CD8-positive, alpha-beta memory T cell (primary cell): Measurements from ENCODE around the gene FBXL2. TPM values are rescaled to one million over a fixed set of nuclear protein-coding genes. Genes with fewer than 3 reads are reported as not detected.
"Not testable (repeated sequence)": the region's sequence is repeated elsewhere in the genome, so short reads cannot be mapped to it uniquely, and the experiment has no call there.

Experiments
- CTCF ChIA-PET: fragments of 350-600 bp; sonication (Branson Sonifier 250); formaldehyde crosslinking; loops from one replicate; lab custom pipeline; 2021; ENCODE audit warnings: antibody characterized with exemption; lab: Charles Lee
- POLR2A ChIA-PET: fragments of 350-600 bp; sonication (Branson Sonifier 250); formaldehyde crosslinking; loops from one replicate; lab custom pipeline; 2021; ENCODE audit warnings: antibody characterized with exemption; lab: Charles Lee
- DNase-seq, 5 donors: peaks; one replicate each; pipeline versions ENCODE4 v3.0.0 to v3.0.0-alpha.2; 2020 to 2022; ENCODE audit warnings: mixed read lengths in 1 of 5
- H3K27ac ChIP-seq: one replicate; pipeline ENCODE4 v1.7.0; 2013; ENCODE audit warnings: low read depth, mild to moderate bottlenecking, low read length, moderate library complexity
- H3K27me3 ChIP-seq: 2 replicates; pipeline ENCODE4 v1.7.0; 2013; ENCODE audit warnings: low read length, mild to moderate bottlenecking; ENCODE audit not compliant: insufficient read depth, poor library complexity, severe bottlenecking
- H3K36me3 ChIP-seq: 2 replicates; pipeline ENCODE4 v1.7.0; 2013; ENCODE audit warnings: mild to moderate bottlenecking, low read length, moderate library complexity; ENCODE audit not compliant: insufficient read depth
- H3K4me1 ChIP-seq: 2 replicates; pipeline ENCODE4 v1.7.0; 2013; ENCODE audit warnings: mild to moderate bottlenecking, low read length, moderate library complexity; ENCODE audit not compliant: insufficient read depth
- H3K4me3 ChIP-seq: 2 replicates; pipeline ENCODE4 v1.7.0; 2013; ENCODE audit warnings: mild to moderate bottlenecking, low read length
- H3K9me3 ChIP-seq: 2 replicates; pipeline ENCODE4 v1.7.0; 2013; ENCODE audit warnings: mild to moderate bottlenecking, low read length
- H3K27ac Mint-ChIP-seq, 8 donors: one replicate each; pipeline ENCODE4 v1.8.0; 2020 to 2021; ENCODE audit warnings: mixed read lengths in 8 of 8, mild to moderate bottlenecking in 6 of 8, inconsistent platforms in 3 of 8, moderate library complexity in 3 of 8
- H3K27me3 Mint-ChIP-seq, 2 donors: one replicate each; pipeline ENCODE4 v1.8.0; 2020 to 2021; ENCODE audit warnings: mixed read lengths in 2 of 2, mild to moderate bottlenecking in 1 of 2, moderate library complexity in 1 of 2
- H3K36me3 Mint-ChIP-seq, 3 donors: one replicate each; pipeline ENCODE4 v1.8.0; 2020 to 2021; ENCODE audit warnings: mixed read lengths in 3 of 3, inconsistent platforms in 1 of 3, mild to moderate bottlenecking in 1 of 3
- H3K4me1 Mint-ChIP-seq, 3 donors: one replicate each; pipeline ENCODE4 v1.8.0; 2020 to 2021; ENCODE audit warnings: mixed read lengths in 3 of 3, inconsistent platforms in 1 of 3, mild to moderate bottlenecking in 1 of 3
- H3K4me3 Mint-ChIP-seq, 7 donors: one replicate each; pipeline ENCODE4 v1.8.0; 2020 to 2021; ENCODE audit warnings: mixed read lengths in 7 of 7, mild to moderate bottlenecking in 6 of 7, moderate library complexity in 4 of 7, inconsistent platforms in 2 of 7
- H3K9me3 Mint-ChIP-seq, 5 donors: one replicate each; pipeline ENCODE4 v1.8.0; 2020 to 2022; ENCODE audit warnings: mixed read lengths in 5 of 5, mild to moderate bottlenecking in 3 of 5, moderate library complexity in 2 of 5, inconsistent platforms in 1 of 5
- polyA plus RNA-seq: library from polyadenylated mRNA; unstranded; fragments of 300-500 nt; fragmentation: Illumina TruSeq; gene quantifications from one replicate; pipeline ENCODE4 v1.2.3, GENCODE V29; 2021
- total RNA-seq, 2 experiments: library from RNA; stranded (reverse); gene quantifications; one replicate each; pipeline ENCODE4 v1.2.3, GENCODE V29; 2021

FBXL2 gene
- total and polyA plus RNA-seq, 3 experiments from 2014 or later = not detected

GRCh38 chr3:33402936-33403335 is 125.7 kb downstream of the FBXL2 start:
- no peak overlapping the region for H3K4me3 ChIP-seq
- H3K36me3 ChIP-seq = peaks cover 52% of the 10 kb centered on the region
- no peaks in the 10 kb centered on the region for H3K4me1 ChIP-seq
- Mint-ChIP-seq H3K36me3 (peaks cover 16 to 90% (median 33%) of the 10 kb centered on the region in 3 donors), H3K27me3 (no peaks in the 10 kb centered on the region), H3K4me3 (no peak overlapping the region), H3K9me3 (no peaks in the 10 kb centered on the region), H3K27ac (peak overlapping the region in 3 of 8 donors; percentile 62 to 90 (median 76)), H3K4me1 (no peaks in the 10 kb centered on the region)
- H3K27ac ChIP-seq = no peak overlapping the region
- no peak for DNase-seq
- H3K27me3 ChIP-seq = no peaks in the 10 kb centered on the region
- no peaks in the 10 kb centered on the region for H3K9me3 ChIP-seq
- ChIA-PET POLR2A (no interaction called here), CTCF (no interaction called here)

GRCh38 chr3:33403756-33404155 is 126.5 kb downstream of the FBXL2 start:
- Mint-ChIP-seq H3K4me3 (no peak overlapping the region), H3K27me3 (no peaks in the 10 kb centered on the region), H3K27ac (no peak overlapping the region), H3K4me1 (no peaks in the 10 kb centered on the region), H3K36me3 (peaks cover 16 to 90% (median 34%) of the 10 kb centered on the region in 3 donors), H3K9me3 (no peaks in the 10 kb centered on the region)
- no peak for DNase-seq
- Histone ChIP-seq H3K36me3 (peaks cover 49% of the 10 kb centered on the region), H3K4me1 (no peaks in the 10 kb centered on the region), H3K4me3 (no peak overlapping the region), H3K9me3 (no peaks in the 10 kb centered on the region), H3K27ac (no peak overlapping the region), H3K27me3 (no peaks in the 10 kb centered on the region)
- ChIA-PET CTCF (no interaction called here), POLR2A (no interaction called here)

- peaks cover 20 to 88% (median 30%) of the 10 kb centered on the region in 3 donors for H3K36me3 Mint-ChIP-seq
- H3K4me1 Mint-ChIP-seq = peaks cover 2 to 20% (median 16%) of the 10 kb centered on the region in 3 donors
- H3K36me3 ChIP-seq = peaks cover 21% of the 10 kb centered on the region
- DNase-seq, H3K27me3 Mint-ChIP-seq, POLR2A ChIA-PET, CTCF ChIA-PET, H3K27ac Mint-ChIP-seq, H3K4me1 ChIP-seq, H3K4me3 Mint-ChIP-seq, H3K9me3 ChIP-seq, H3K27ac ChIP-seq, H3K4me3 ChIP-seq, H3K9me3 Mint-ChIP-seq, H3K27me3 ChIP-seq: not testable (repeated sequence)
Measured at GRCh38 chr3:33410816-33411215, 133.6 kb downstream of the FBXL2 start.

- CTCF ChIA-PET = no interaction called here
- no peak overlapping the region for H3K4me3 Mint-ChIP-seq
Measured at GRCh38 chr3:33417066-33417673, 139.9 kb downstream of the FBXL2 start.

GRCh38 chr3:33419948-33420347 is 142.7 kb downstream of the FBXL2 start:
- H3K4me1 ChIP-seq = no peaks in the 10 kb centered on the region
- H3K27ac ChIP-seq = no peak overlapping the region
- ChIA-PET CTCF (no interaction called here), POLR2A (no interaction called here)
- H3K4me3 Mint-ChIP-seq = no peak overlapping the region
- peaks cover 16 to 46% (median 23%) of the 10 kb centered on the region in 3 donors for H3K4me1 Mint-ChIP-seq
- H3K27me3 ChIP-seq = no peaks in the 10 kb centered on the region
- H3K9me3 ChIP-seq = no peaks in the 10 kb centered on the region
- peaks cover 12% of the 10 kb centered on the region for H3K36me3 ChIP-seq
- DNase-seq = no peak
- peaks cover 8 to 77% (median 11%) of the 10 kb centered on the region in 3 donors for H3K36me3 Mint-ChIP-seq
- H3K4me3 ChIP-seq = no peak overlapping the region
- peak overlapping the region in 3 of 8 donors; percentile 27 to 79 (median 37) for H3K27ac Mint-ChIP-seq
- no peaks in the 10 kb centered on the region for H3K27me3 Mint-ChIP-seq
- H3K9me3 Mint-ChIP-seq = no peaks in the 10 kb centered on the region

More at GRCh38 chr3:33417066-33417673, 139.9 kb downstream of the FBXL2 start:
- H3K4me1 ChIP-seq = no peaks in the 10 kb centered on the region
- no peaks in the 10 kb centered on the region for H3K27me3 ChIP-seq
- H3K4me3 ChIP-seq = no peak overlapping the region
- peaks cover 15 to 46% (median 34%) of the 10 kb centered on the region in 3 donors for H3K4me1 Mint-ChIP-seq
- no peak for DNase-seq
- H3K9me3 Mint-ChIP-seq = no peaks in the 10 kb centered on the region
- H3K36me3 ChIP-seq = no peaks in the 10 kb centered on the region
- POLR2A ChIA-PET = no interaction called here
- H3K9me3 ChIP-seq = no peaks in the 10 kb centered on the region
- no peaks in the 10 kb centered on the region for H3K27me3 Mint-ChIP-seq
- no peak overlapping the region for H3K27ac ChIP-seq
- H3K36me3 Mint-ChIP-seq = peaks cover 17 to 77% (median 19%) of the 10 kb centered on the region in 3 donors
- H3K27ac Mint-ChIP-seq = peak overlapping the region in 4 of 8 donors; percentile 13 to 39 (median 32)

GRCh38 chr3:33420966-33421365 is 143.7 kb downstream of the FBXL2 start:
- ChIA-PET CTCF (interaction anchor here (2.2 kb wide), 1 partner anchor 48 kb away, joined by 5 read pairs; no protein-coding TSS in a partner anchor), POLR2A (no interaction called here)
- no peak for DNase-seq
- H3K27me3 ChIP-seq = no peaks in the 10 kb centered on the region
- H3K4me1 ChIP-seq = no peaks in the 10 kb centered on the region
- no peaks in the 10 kb centered on the region for H3K9me3 ChIP-seq
- H3K27me3 Mint-ChIP-seq = no peaks in the 10 kb centered on the region
- H3K36me3 Mint-ChIP-seq = peaks cover 8 to 74% (median 13%) of the 10 kb centered on the region in 3 donors
- no peaks in the 10 kb centered on the region for H3K9me3 Mint-ChIP-seq
- H3K36me3 ChIP-seq = peaks cover 15% of the 10 kb centered on the region
- no peak overlapping the region for H3K4me3 ChIP-seq
- H3K27ac Mint-ChIP-seq = peak overlapping the region in 1 of 8 donors; percentile 46
- H3K4me3 Mint-ChIP-seq = no peak overlapping the region
- H3K27ac ChIP-seq = no peak overlapping the region
- H3K4me1 Mint-ChIP-seq = peaks cover 17 to 45% (median 29%) of the 10 kb centered on the region in 3 donors

- H3K27ac ChIP-seq = no peak overlapping the region
- peak overlapping the region in 3 of 8 donors; percentile 25 to 63 (median 62) for H3K27ac Mint-ChIP-seq
- peaks cover 34 to 63% (median 50%) of the 10 kb centered on the region in 3 donors for H3K4me1 Mint-ChIP-seq
- H3K36me3 Mint-ChIP-seq = peaks cover 4 to 53% (median 8%) of the 10 kb centered on the region in 3 donors
- H3K9me3 ChIP-seq = no peaks in the 10 kb centered on the region
- POLR2A ChIA-PET = no interaction called here
- H3K27me3 ChIP-seq = no peaks in the 10 kb centered on the region
- H3K4me1 ChIP-seq = peaks cover 5% of the 10 kb centered on the region
- H3K27me3 Mint-ChIP-seq = no peaks in the 10 kb centered on the region
- H3K9me3 Mint-ChIP-seq = no peaks in the 10 kb centered on the region
- DNase-seq = no peak
- CTCF ChIA-PET = interaction anchor here (1.5 kb wide), 1 partner anchor 16 kb away, joined by 3 read pairs; no protein-coding TSS in a partner anchor
- H3K36me3 ChIP-seq = peaks cover 15% of the 10 kb centered on the region
- H3K4me3 ChIP-seq = no peak overlapping the region
- no peak overlapping the region for H3K4me3 Mint-ChIP-seq
Measured at GRCh38 chr3:33424606-33425452, 147.6 kb downstream of the FBXL2 start.

- Histone ChIP-seq H3K4me3 (no peak overlapping the region), H3K27me3 (no peaks in the 10 kb centered on the region), H3K9me3 (no peaks in the 10 kb centered on the region), H3K36me3 (peaks cover 15% of the 10 kb centered on the region), H3K27ac (no peak overlapping the region), H3K4me1 (peaks cover 11% of the 10 kb centered on the region)
- DNase-seq = no peak
- no peaks in the 10 kb centered on the region for H3K27me3 Mint-ChIP-seq
- POLR2A ChIA-PET = interaction anchor here (1.2 kb wide), 1 partner anchor 13 kb away, joined by 4 read pairs; no protein-coding TSS in a partner anchor
- CTCF ChIA-PET = interaction anchor here (1.5 kb wide), 1 partner anchor 15 kb away, joined by 3 read pairs; no protein-coding TSS in a partner anchor
- H3K27ac Mint-ChIP-seq = peak overlapping the region in 1 of 8 donors; percentile 63
- H3K9me3 Mint-ChIP-seq = no peaks in the 10 kb centered on the region
- H3K4me1 Mint-ChIP-seq = peaks cover 41 to 66% (median 53%) of the 10 kb centered on the region in 3 donors
- peaks cover 4 to 49% (median 7%) of the 10 kb centered on the region in 3 donors for H3K36me3 Mint-ChIP-seq
- no peak overlapping the region for H3K4me3 Mint-ChIP-seq
Measured at GRCh38 chr3:33425453-33425852, 148.2 kb downstream of the FBXL2 start.
